Prostate gland (tissue), 2 donors: ENCODE results near the gene TPO. TPM values are rescaled to one million over a fixed set of nuclear protein-coding genes. Genes with fewer than 3 reads are reported as not detected.

Experiments used
- DNase-seq: peaks from one replicate; pipeline ENCODE4 v3.0.0-alpha.2; 2019; ENCODE audit warnings: low spot score
- H3K27ac ChIP-seq, 2 donors: fragments of 200-600 bp; sonication (generic); 2 replicates each; pipeline ENCODE4 v1.5.1; 2017 to 2019
- H3K27me3 ChIP-seq: fragments of 200-600 bp; sonication (generic); replicated peaks from 2 replicates; pipeline ENCODE4 v1.5.1; 2019; ENCODE audit not compliant: insufficient read depth
- H3K36me3 ChIP-seq, 2 donors: fragments of 200-600 bp; sonication (generic); 1 replicate in 1 of 2; 2 replicates in 1 of 2; pipeline versions ENCODE4 v1.5.1 to v1.8.1; 2017 to 2019
- H3K4me1 ChIP-seq: fragments of 200-600 bp; sonication (generic); replicated peaks from 2 replicates; pipeline ENCODE4 v1.5.1; 2019
- H3K4me3 ChIP-seq, 2 donors: fragments of 200-600 bp; sonication (generic); 2 replicates each; pipeline ENCODE4 v1.5.1; 2017 to 2019
- H3K9me3 ChIP-seq: fragments of 200-600 bp; sonication (generic); 2 replicates; pipeline ENCODE4 v1.5.1; 2017
- CTCF ChIP-seq, 4 experiments: fragments of 200-600 bp in 2 of 4; fragments of 450-650 bp in 2 of 4; sonication (generic) in 2 of 4; IDR thresholded peaks; 1 replicate in 3 of 4; 2 replicates in 1 of 4; pipeline ENCODE4 v1.5.1; 2016 to 2019; ENCODE audit warnings: antibody characterized with exemption in 4 of 4, mild to moderate bottlenecking in 2 of 4, moderate library complexity in 2 of 4
- POLR2A ChIP-seq: fragments of 450-650 bp; IDR thresholded peaks from one replicate; pipeline ENCODE4 v1.6.1; 2016; ENCODE audit warnings: antibody characterized with exemption, mild to moderate bottlenecking
- POLR2AphosphoS5 ChIP-seq: sonication (generic); formaldehyde crosslinking; IDR thresholded peaks from one replicate; pipeline ENCODE4 v1.6.1; 2017; ENCODE audit warnings: antibody characterized with exemption
- WGBS: methylation state at CpG from one replicate; pipeline ENCODE4 v1.1.5; 2018; 5-methylcytosine and 5-hydroxymethylcytosine counted together
- intact Hi-C: fragments of 100-400 bp; cut with DNase I; formaldehyde crosslinking; loops from one replicate; pipeline ENCODE4 v1.14.2; 2022
- total RNA-seq, 2 donors: library from RNA; depleted of rRNA; stranded (reverse); fragments of >200 nt; gene quantifications; one replicate each; pipeline ENCODE4 v1.1.0, GENCODE V29; 2016

TPO gene
- total RNA-seq, 2 donors from 2014 or later = 0.82 to 1.4 TPM

- no peaks in the 10 kb centered on the region for H3K27me3 ChIP-seq
- DNase-seq = no peak
- intact Hi-C loops = no loop called here
- no peaks in the 10 kb centered on the region for H3K4me1 ChIP-seq
- no peaks in the 10 kb centered on the region for H3K36me3 ChIP-seq
- no peak for TF ChIP-seq CTCF (IDR thresholded peaks at IDR 0.05)
- no peak for TF ChIP-seq POLR2A
- no peak for TF ChIP-seq POLR2AphosphoS5
- H3K9me3 ChIP-seq = no peaks in the 10 kb centered on the region
- H3K4me3 ChIP-seq = no peak overlapping the region
- WGBS = 66% methylated on average over 23 of the region's 23 CpGs
- no peak overlapping the region for H3K27ac ChIP-seq
These were observed 7.7 kb downstream of the TPO start for GRCh38 chr2:1420746-1421480.

- WGBS = 50% methylated on average over 14 of the region's 14 CpGs
- no peak for DNase-seq
- Histone ChIP-seq H3K9me3 (no peaks in the 10 kb centered on the region), H3K36me3 (no peaks in the 10 kb centered on the region), H3K27me3 (no peaks in the 10 kb centered on the region), H3K27ac (no peak overlapping the region), H3K4me3 (no peak overlapping the region), H3K4me1 (no peaks in the 10 kb centered on the region)
- intact Hi-C loops = no loop called here
- TF ChIP-seq POLR2A (no peak), POLR2AphosphoS5 (no peak), CTCF (IDR thresholded peaks at IDR 0.05) (no peak)
These were observed 8.5 kb downstream of the TPO start for GRCh38 chr2:1421731-1422130.

GRCh38 chr2:1422131-1422530, 8.9 kb downstream of the TPO start:
- H3K4me3 ChIP-seq = no peak overlapping the region
- intact Hi-C loops = no loop called here
- H3K9me3 ChIP-seq = no peaks in the 10 kb centered on the region
- no peak for DNase-seq
- 89% methylated on average over 22 of the region's 22 CpGs for WGBS
- no peaks in the 10 kb centered on the region for H3K27me3 ChIP-seq
- no peak overlapping the region for H3K27ac ChIP-seq
- no peak for TF ChIP-seq POLR2A
- no peak for TF ChIP-seq POLR2AphosphoS5
- TF ChIP-seq CTCF (IDR thresholded peaks at IDR 0.05) = no peak
- H3K36me3 ChIP-seq = no peaks in the 10 kb centered on the region
- no peaks in the 10 kb centered on the region for H3K4me1 ChIP-seq

- intact Hi-C loops = no loop called here
- Histone ChIP-seq H3K27ac (no peak overlapping the region), H3K9me3 (no peaks in the 10 kb centered on the region), H3K4me1 (no peaks in the 10 kb centered on the region), H3K36me3 (no peaks in the 10 kb centered on the region), H3K27me3 (peaks cover 3% of the 10 kb centered on the region), H3K4me3 (no peak overlapping the region)
- TF ChIP-seq CTCF (IDR thresholded peaks at IDR 0.05) (no peak), POLR2A (no peak), POLR2AphosphoS5 (no peak)
- no peak for DNase-seq
- WGBS = 91% methylated on average over 26 of the region's 26 CpGs
These were observed 9.5 kb downstream of the TPO start for GRCh38 chr2:1422716-1423285.

- 88% methylated on average over 3 of the region's 3 CpGs for WGBS
- H3K4me1 ChIP-seq = no peaks in the 10 kb centered on the region
- H3K27me3 ChIP-seq = peaks cover 3% of the 10 kb centered on the region
- H3K9me3 ChIP-seq = no peaks in the 10 kb centered on the region
- H3K36me3 ChIP-seq = no peaks in the 10 kb centered on the region
- H3K27ac ChIP-seq = no peak overlapping the region
- no peak overlapping the region for H3K4me3 ChIP-seq
- TF ChIP-seq CTCF (IDR thresholded peaks at IDR 0.05) (no peak), POLR2AphosphoS5 (no peak), POLR2A (no peak)
- intact Hi-C loops = no loop called here
- no peak for DNase-seq
These were observed 13.8 kb downstream of the TPO start for GRCh38 chr2:1427086-1427485.
